ENCODE results near the gene FSTL5. TPM values are rescaled to one million over a fixed set of nuclear protein-coding genes. Genes with fewer than 3 reads are reported as not detected.

FSTL5 gene
- total and polyA plus RNA-seq, 2 experiments from 2014 or later = 0.06 to 0.49 TPM

- Mint-ChIP-seq H3K4me3 (no peak overlapping the region), H3K36me3 (ENCODE audit: low read depth) (no peaks in the 10 kb centered on the region), H3K4me1 (peaks cover 22% of the 10 kb centered on the region), H3K27ac (no peak overlapping the region), H3K27me3 (ENCODE audit: insufficient read depth, low read depth, poor library complexity) (peaks cover 2% of the 10 kb centered on the region), H3K9me3 (no peaks in the 10 kb centered on the region)
- Histone ChIP-seq H3K9me2 (ENCODE audit: insufficient read depth) (no peaks in the 10 kb centered on the region), H3K4me3 (no peak overlapping the region), H3K4me1 (ENCODE audit: insufficient read depth) (peaks cover 33% of the 10 kb centered on the region), H3K79me2 (replicated peaks; ENCODE audit: insufficient read depth) (no peaks in the 10 kb centered on the region), H3K27ac (ENCODE audit: low read depth) (no peak overlapping the region), H4K20me1 (replicated peaks; ENCODE audit: insufficient read depth) (no peaks in the 10 kb centered on the region), H3K4me2 (no peak overlapping the region), H3K36me3 (ENCODE audit: insufficient read depth) (no peaks in the 10 kb centered on the region), H2AFZ (no peak overlapping the region), H3F3A (replicated peaks; ENCODE audit: low read depth) (no peaks in the 10 kb centered on the region), H3K27me3 (ENCODE audit: insufficient read depth) (no peaks in the 10 kb centered on the region)
- ATAC-seq (no peak), DNase-seq (ENCODE audit: low spot score) (no peak)
- TF ChIP-seq ETS1 (IDR thresholded peaks at IDR 0.05) = no peak
- no peak for TF ChIP-seq ZNF331 (CRISPR knock-in tag; IDR thresholded peaks at IDR 0.05; ENCODE audit: low read depth)
Observed at GRCh38 chr4:162059656-162060055, 104.1 kb downstream of the FSTL5 start.

GRCh38 chr4:162056990-162057389 is 106.8 kb downstream of the FSTL5 start:
- H4K20me1 ChIP-seq (replicated peaks; ENCODE audit: insufficient read depth) = no peaks in the 10 kb centered on the region
- Mint-ChIP-seq H3K27me3 (ENCODE audit: insufficient read depth, low read depth, poor library complexity) (no peaks in the 10 kb centered on the region), H3K9me3 (no peaks in the 10 kb centered on the region), H3K36me3 (ENCODE audit: low read depth) (no peaks in the 10 kb centered on the region), H3K27ac (peak overlapping the region; percentile 1; the same call in 1 of the 2 replicates), H3K4me1 (peaks cover 9% of the 10 kb centered on the region), H3K4me3 (no peak overlapping the region)
- H3K36me3 ChIP-seq (ENCODE audit: insufficient read depth) = no peaks in the 10 kb centered on the region
- TF ChIP-seq ZNF114 (CRISPR knock-in tag; IDR thresholded peaks at IDR 0.05) (no peak), POLR2AphosphoS5 (IDR thresholded peaks at IDR 0.05; ENCODE audit: low read depth) (no peak), NANOG (IDR thresholded peaks at IDR 0.05; ENCODE audit: borderline replicate concordance) (no peak), JUNB (IDR thresholded peaks at IDR 0.05; ENCODE audit: unreplicated experiment) (no peak), ZNF331 (CRISPR knock-in tag; IDR thresholded peaks at IDR 0.05; ENCODE audit: low read depth) (no peak), CTCF (conservative IDR thresholded peaks at IDR 0.05; ENCODE audit: low read depth in 2 of 2) (no peak), EZH2 (IDR thresholded peaks at IDR 0.05; ENCODE audit: low read depth, unreplicated experiment) (no peak), EZH2phosphoT487 (IDR thresholded peaks at IDR 0.05; ENCODE audit: unreplicated experiment) (no peak), STAT1 (IDR thresholded peaks at IDR 0.05; ENCODE audit: unreplicated experiment) (no peak), CREB1 (CRISPR knock-in tag; IDR thresholded peaks at IDR 0.05; ENCODE audit: low read depth) (no peak), ZNF462 (CRISPR knock-in tag; IDR thresholded peaks at IDR 0.05) (no peak)
- H2AFZ ChIP-seq = peak overlapping the region; percentile 15; the same call in 1 of the 2 replicates
- no peaks in the 10 kb centered on the region for H3K27me3 ChIP-seq (ENCODE audit: insufficient read depth)
- no peak overlapping the region for H3K4me2 ChIP-seq
- ATAC-seq = peak; percentile 42; the same call in 2 of the 3 replicates
- H3K27ac ChIP-seq (ENCODE audit: low read depth) = no peak overlapping the region
- H3K79me2 ChIP-seq (replicated peaks; ENCODE audit: insufficient read depth) = no peaks in the 10 kb centered on the region
- no peak overlapping the region for H3K4me3 ChIP-seq
- DNase-seq (ENCODE audit: low spot score) = peak; percentile 25
- peaks cover 12% of the 10 kb centered on the region for H3K4me1 ChIP-seq (ENCODE audit: insufficient read depth)
- H3F3A ChIP-seq (replicated peaks; ENCODE audit: low read depth) = no peaks in the 10 kb centered on the region
- H3K9me2 ChIP-seq (ENCODE audit: insufficient read depth) = no peaks in the 10 kb centered on the region
